GM12874 (cell line): ENCODE data around the gene KCTD17.

Experiments used
- CTCF ChIP-seq: IDR thresholded peaks from 2 replicates; pipeline ENCODE4 v1.5.1; 2011; ENCODE audit warnings: low read depth, mild to moderate bottlenecking, control low read depth, low read length, moderate library complexity; ENCODE audit not compliant: insufficient read depth

Gene KCTD17

GRCh38 chr22:37016134-37016910 lies 35.2 kb upstream of the KCTD17 start:
- no peak for TF ChIP-seq CTCF

- no peak for TF ChIP-seq CTCF
These were observed 34.2 kb upstream of the KCTD17 start for GRCh38 chr22:37017356-37017755.

- TF ChIP-seq CTCF: no peak
These were observed 33.3 kb upstream of the KCTD17 start for GRCh38 chr22:37018086-37018814.

GRCh38 chr22:37018815-37019308 lies 32.7 kb upstream of the KCTD17 start:
- no peak for TF ChIP-seq CTCF

GRCh38 chr22:37019309-37020191 lies 32.0 kb upstream of the KCTD17 start, which contains the start of the genes MPST and TST:
Gene MPST (plus strand): TSS chr22:37019742. CDS start chr22:37019837, 95 bp downstream.
Gene TST (minus strand): TSS chr22:37019447. CDS start chr22:37018732, 715 bp downstream.
- 0 out of 2 replicates have a peak, but pooled peaks have one; percentile 1 for TF ChIP-seq CTCF

GRCh38 chr22:37020192-37020479 lies 31.4 kb upstream of the KCTD17 start:
- TF ChIP-seq CTCF: no peak

- no peak for TF ChIP-seq CTCF
These were observed 30.5 kb upstream of the KCTD17 start for GRCh38 chr22:37021041-37021440.
